Endothelial cell of umbilical vein (primary cell): Measurements from ENCODE around the gene MEF2A. TPM values are rescaled to one million over a fixed set of nuclear protein-coding genes. Genes with fewer than 3 reads are reported as not detected.

Source experiments
- BruUV-seq: library from RNA; stranded (reverse); fragments of 400-500 nt; replicated peaks from 2 replicates; lab custom pipeline; 2021; lab: Mats Ljungman, UMichigan
- CTCF ChIA-PET: fragments of 300-600, 350-600 bp; sonication (Branson Sonifier 250); formaldehyde crosslinking; loops from one replicate; lab custom pipeline; 2021; ENCODE audit warnings: antibody characterized with exemption, inconsistent platforms; lab: Charles Lee
- POLR2A ChIA-PET: fragments of 300-600, 350-600 bp; sonication (Branson Sonifier 250); formaldehyde crosslinking; loops from one replicate; lab custom pipeline; 2021; ENCODE audit warnings: antibody characterized with exemption, inconsistent platforms; lab: Charles Lee
- DNase-seq: peaks from one replicate; pipeline ENCODE4 v3.0.0-alpha.2; 2011; ENCODE audit warnings: low read depth, low spot score
- FAIRE-seq: peaks from 2 replicates; lab custom pipeline; 2011; peaks lifted over from hg19 to GRCh38; lab: Jason Lieb, UNC
- H2AFZ ChIP-seq: 2 replicates; pipeline ENCODE4 v1.6.0; 2012; ENCODE audit warnings: low read depth, low read length, control low read depth, inconsistent platforms
- H3K27ac ChIP-seq: 2 replicates; pipeline ENCODE4 v1.5.1; 2011; ENCODE audit warnings: low read depth, mild to moderate bottlenecking, control low read depth, low read length, moderate library complexity; ENCODE audit not compliant: insufficient read depth
- H3K27me3 ChIP-seq, 2 experiments: 2 replicates each; pipeline versions ENCODE4 v1.6.0 to v1.6.1; 2011; ENCODE audit warnings: low read length in 2 of 2, mixed read lengths in 1 of 2; ENCODE audit not compliant: control insufficient read depth in 2 of 2, insufficient read depth in 2 of 2
- H3K36me3 ChIP-seq, 2 experiments: 2 replicates in 1 of 2; 3 replicates in 1 of 2; pipeline ENCODE4 v1.5.1; 2011; ENCODE audit warnings: low read length in 2 of 2, mild to moderate bottlenecking in 1 of 2, moderate library complexity in 1 of 2; ENCODE audit not compliant: control insufficient read depth in 2 of 2, insufficient read depth in 2 of 2; ENCODE audit errors: extremely low read depth in 1 of 2
- H3K4me1 ChIP-seq: 3 replicates; pipeline ENCODE4 v1.5.1; 2011; ENCODE audit warnings: mild to moderate bottlenecking, low read length; ENCODE audit not compliant: control insufficient read depth, insufficient read depth; ENCODE audit errors: extremely low read depth
- H3K4me2 ChIP-seq: 2 replicates; pipeline ENCODE4 v1.6.1; 2011; ENCODE audit warnings: low read length, control low read depth, mixed read lengths; ENCODE audit not compliant: insufficient read depth
- H3K4me3 ChIP-seq, 3 experiments: fragments of 200-600 bp in 1 of 3; sonication (generic), shearing (Covaris generic) in 1 of 3; replicated peaks in 1 of 3; 2 replicates each; pipeline ENCODE4 v1.5.1; 2011 to 2016; ENCODE audit warnings: control low read depth in 3 of 3, low read length in 3 of 3, mild to moderate bottlenecking in 2 of 3, inconsistent platforms in 1 of 3, low read depth in 1 of 3, moderate library complexity in 1 of 3; ENCODE audit not compliant: insufficient read depth in 1 of 3
- H3K79me2 ChIP-seq: 2 replicates; pipeline ENCODE4 v1.6.0; 2012; ENCODE audit warnings: low read length, inconsistent platforms; ENCODE audit not compliant: control insufficient read depth, insufficient read depth
- H3K9ac ChIP-seq: replicated peaks from 2 replicates; pipeline ENCODE3; 2011; ENCODE audit warnings: low read length, control low read depth; ENCODE audit not compliant: insufficient read depth; ENCODE audit errors: extremely low read depth
- H3K9me1 ChIP-seq: replicated peaks from 3 replicates; pipeline ENCODE4 v1.6.0; 2011; ENCODE audit warnings: mild to moderate bottlenecking, low read length; ENCODE audit not compliant: control insufficient read depth, insufficient read depth; ENCODE audit errors: extremely low read depth
- H3K9me3 ChIP-seq: replicated peaks from 2 replicates; pipeline ENCODE4 v1.5.1; 2012; ENCODE audit warnings: low read length, inconsistent platforms; ENCODE audit not compliant: control insufficient read depth, insufficient read depth
- H4K20me1 ChIP-seq: replicated peaks from 2 replicates; pipeline ENCODE3; 2011; ENCODE audit warnings: mild to moderate bottlenecking, low read length; ENCODE audit not compliant: control insufficient read depth, insufficient read depth; ENCODE audit errors: extremely low read depth
- EZH2 ChIP-seq: IDR thresholded peaks from 2 replicates; pipeline ENCODE4 v1.6.1; 2012; ENCODE audit warnings: borderline replicate concordance, low read depth, mild to moderate bottlenecking, moderate library complexity, low read length, inconsistent platforms; ENCODE audit not compliant: severe bottlenecking
- FOS ChIP-seq: IDR thresholded peaks from 2 replicates; pipeline ENCODE4 v1.6.1; 2011; ENCODE audit warnings: mild to moderate bottlenecking, low read length, moderate library complexity, borderline replicate concordance; ENCODE audit not compliant: insufficient read depth
- GATA2 ChIP-seq: IDR thresholded peaks from 2 replicates; pipeline ENCODE4 v1.7.0; 2011; ENCODE audit warnings: low read depth, mild to moderate bottlenecking, moderate library complexity, mixed read lengths, low read length; ENCODE audit not compliant: insufficient read length, insufficient read depth
- JUN ChIP-seq: IDR thresholded peaks from 2 replicates; pipeline ENCODE4 v1.6.1; 2011; ENCODE audit warnings: borderline replicate concordance, low read depth; ENCODE audit not compliant: insufficient read length, insufficient read depth
- MAX ChIP-seq: IDR thresholded peaks from 2 replicates; pipeline ENCODE4 v1.6.1; 2011; ENCODE audit not compliant: insufficient read depth, insufficient read length
- MYC ChIP-seq: IDR thresholded peaks from one replicate; pipeline ENCODE4 v1.6.1; 2011; ENCODE audit warnings: mild to moderate bottlenecking, low read depth, low read length
- POLR2A ChIP-seq: IDR thresholded peaks from 2 replicates; pipeline ENCODE4 v1.6.1; 2012; ENCODE audit warnings: low read depth, mild to moderate bottlenecking, control low read depth, low read length
- POLR2AphosphoS5 ChIP-seq: IDR thresholded peaks from 2 replicates; pipeline ENCODE4 v1.6.1; 2012; ENCODE audit warnings: low read depth, mild to moderate bottlenecking, control low read depth, low read length, moderate library complexity; ENCODE audit not compliant: insufficient read depth
- dilution Hi-C: fragments of 300-500 bp; cut with MboI; formaldehyde crosslinking; loops from one replicate; pipeline ENCODE4 v1.15.0; 2019; ENCODE audit warnings: low sequenced_read_pairs; ENCODE audit not compliant: extremely low pct_ligation_motif_present
- intact Hi-C: fragments of 100-400 bp; cut with micrococcal nuclease; formaldehyde crosslinking; loops from one replicate; pipeline ENCODE4 v1.10.0; 2022
- polyA plus RNA-seq, 4 experiments: library from polyadenylated mRNA; depleted of rRNA in 3 of 4; stranded (reverse) in 3 of 4; unstranded in 1 of 4; fragments of >200 nt; gene quantifications; 2 replicates each; pipeline versions ENCODE4 v1.2.1 to v1.2.3, GENCODE V29; 2011 to 2012; ENCODE audit warnings: missing spikeins in 1 of 4
- total RNA-seq: library from RNA; stranded (reverse); gene quantifications from 2 replicates; pipeline ENCODE4 v1.2.3, GENCODE V29; 2021
- TF ChIP-seq, protein P1 (sequence below), 2 donors: IDR thresholded peaks; 1 replicate in 1 of 2; 2 replicates in 1 of 2; pipeline ENCODE4 v1.5.1; 2011; ENCODE audit warnings: low read length in 2 of 2, mild to moderate bottlenecking in 2 of 2, moderate library complexity in 2 of 2, control low read depth in 1 of 2, inconsistent platforms in 1 of 2, low read depth in 1 of 2; ENCODE audit not compliant: insufficient read depth in 1 of 2; ENCODE audit errors: extremely low read depth in 1 of 2

MEF2A gene
- total and polyA plus RNA-seq, 2 donors (not counting 3 experiments of a cell fraction or from before 2014, with no cell fraction given): 38.0 to 45.3 TPM

DNA sequence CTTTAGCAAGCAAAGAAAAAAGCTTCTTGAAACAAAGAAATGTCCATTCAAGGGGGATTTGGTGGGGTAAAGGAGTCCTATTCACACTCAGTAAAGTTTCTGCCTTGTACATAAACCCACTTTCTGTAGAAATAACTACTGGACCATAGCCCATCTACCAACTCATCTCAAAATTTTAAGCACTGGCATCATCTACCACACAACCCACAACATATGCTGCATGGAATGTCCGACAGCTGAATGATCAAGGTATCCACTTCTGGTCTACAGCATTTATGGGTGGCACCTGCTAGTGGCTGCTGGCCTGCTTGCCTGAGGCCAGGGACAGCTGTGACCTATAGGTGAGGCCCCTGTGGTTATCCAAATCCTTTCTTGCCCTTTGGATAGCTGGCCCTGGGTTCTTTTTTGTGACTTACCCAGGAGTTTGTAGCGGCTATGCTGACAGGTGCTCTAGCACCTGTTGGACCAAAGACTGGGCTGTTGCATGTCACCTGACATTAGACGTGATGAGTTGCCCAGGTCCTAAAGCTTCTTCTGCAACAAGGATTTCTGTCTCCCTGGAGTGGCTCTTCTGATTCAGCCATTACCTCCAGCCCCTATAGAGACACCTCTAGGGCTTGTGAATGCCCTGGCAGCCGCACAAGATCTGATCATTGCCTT lies 19.2 kb upstream of the MEF2A start:
- H3K9me1 ChIP-seq: no peaks in the 10 kb centered on the region
- no peak for TF ChIP-seq GATA2
- no peak for TF ChIP-seq POLR2AphosphoS5
- no peak for TF ChIP-seq FOS
- no peak for TF ChIP-seq POLR2A
- TF ChIP-seq, protein P1, sequence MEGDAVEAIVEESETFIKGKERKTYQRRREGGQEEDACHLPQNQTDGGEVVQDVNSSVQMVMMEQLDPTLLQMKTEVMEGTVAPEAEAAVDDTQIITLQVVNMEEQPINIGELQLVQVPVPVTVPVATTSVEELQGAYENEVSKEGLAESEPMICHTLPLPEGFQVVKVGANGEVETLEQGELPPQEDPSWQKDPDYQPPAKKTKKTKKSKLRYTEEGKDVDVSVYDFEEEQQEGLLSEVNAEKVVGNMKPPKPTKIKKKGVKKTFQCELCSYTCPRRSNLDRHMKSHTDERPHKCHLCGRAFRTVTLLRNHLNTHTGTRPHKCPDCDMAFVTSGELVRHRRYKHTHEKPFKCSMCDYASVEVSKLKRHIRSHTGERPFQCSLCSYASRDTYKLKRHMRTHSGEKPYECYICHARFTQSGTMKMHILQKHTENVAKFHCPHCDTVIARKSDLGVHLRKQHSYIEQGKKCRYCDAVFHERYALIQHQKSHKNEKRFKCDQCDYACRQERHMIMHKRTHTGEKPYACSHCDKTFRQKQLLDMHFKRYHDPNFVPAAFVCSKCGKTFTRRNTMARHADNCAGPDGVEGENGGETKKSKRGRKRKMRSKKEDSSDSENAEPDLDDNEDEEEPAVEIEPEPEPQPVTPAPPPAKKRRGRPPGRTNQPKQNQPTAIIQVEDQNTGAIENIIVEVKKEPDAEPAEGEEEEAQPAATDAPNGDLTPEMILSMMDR (IDR thresholded peaks at IDR 0.05; ENCODE audit: extremely low read depth in 1 of 2, insufficient read depth in 1 of 2, low read depth in 1 of 2, low read length in 2 of 2): no peak
- no peak for TF ChIP-seq MYC
- TF ChIP-seq MAX: no peak
- no peak for TF ChIP-seq JUN
- no peak for TF ChIP-seq EZH2
- no peaks in the 10 kb centered on the region for H4K20me1 ChIP-seq
- intact Hi-C loops: no loop called here
- DNase-seq (no peak), FAIRE-seq (no peak)
- H3K4me1 ChIP-seq: no peaks in the 10 kb centered on the region
- no peaks in the 10 kb centered on the region for H3K36me3 ChIP-seq
- no peaks in the 10 kb centered on the region for H3K27me3 ChIP-seq
- no peaks in the 10 kb centered on the region for H3K79me2 ChIP-seq
- ChIA-PET CTCF (interaction anchor here (0.7 to 1.6 kb wide), 5 partner anchors 15 to 158 kb away, joined by 3 to 6 read pairs (median 3); no protein-coding TSS in a partner anchor), POLR2A (interaction anchor here (0.6 kb wide), 1 partner anchor 19 kb away, joined by 3 read pairs; no protein-coding TSS in a partner anchor)
- no peak overlapping the region for H2AFZ ChIP-seq
- H3K4me2 ChIP-seq: no peak overlapping the region
- dilution Hi-C loops: no loop called here
- no peak overlapping the region for H3K9ac ChIP-seq
- no peak overlapping the region for H3K27ac ChIP-seq
- no peak overlapping the region for H3K4me3 ChIP-seq
- BruUV-seq: no TSS peak
- no peaks in the 10 kb centered on the region for H3K9me3 ChIP-seq
